Left forelimb (tissue), 1 donor: Measurements from ENCODE around the gene LDLRAD4.

Experiments
- DNase-seq: peaks from one replicate; pipeline ENCODE4 v3.0.0-alpha.2; 2018; ENCODE audit warnings: low spot score

The LDLRAD4 gene

DNA sequence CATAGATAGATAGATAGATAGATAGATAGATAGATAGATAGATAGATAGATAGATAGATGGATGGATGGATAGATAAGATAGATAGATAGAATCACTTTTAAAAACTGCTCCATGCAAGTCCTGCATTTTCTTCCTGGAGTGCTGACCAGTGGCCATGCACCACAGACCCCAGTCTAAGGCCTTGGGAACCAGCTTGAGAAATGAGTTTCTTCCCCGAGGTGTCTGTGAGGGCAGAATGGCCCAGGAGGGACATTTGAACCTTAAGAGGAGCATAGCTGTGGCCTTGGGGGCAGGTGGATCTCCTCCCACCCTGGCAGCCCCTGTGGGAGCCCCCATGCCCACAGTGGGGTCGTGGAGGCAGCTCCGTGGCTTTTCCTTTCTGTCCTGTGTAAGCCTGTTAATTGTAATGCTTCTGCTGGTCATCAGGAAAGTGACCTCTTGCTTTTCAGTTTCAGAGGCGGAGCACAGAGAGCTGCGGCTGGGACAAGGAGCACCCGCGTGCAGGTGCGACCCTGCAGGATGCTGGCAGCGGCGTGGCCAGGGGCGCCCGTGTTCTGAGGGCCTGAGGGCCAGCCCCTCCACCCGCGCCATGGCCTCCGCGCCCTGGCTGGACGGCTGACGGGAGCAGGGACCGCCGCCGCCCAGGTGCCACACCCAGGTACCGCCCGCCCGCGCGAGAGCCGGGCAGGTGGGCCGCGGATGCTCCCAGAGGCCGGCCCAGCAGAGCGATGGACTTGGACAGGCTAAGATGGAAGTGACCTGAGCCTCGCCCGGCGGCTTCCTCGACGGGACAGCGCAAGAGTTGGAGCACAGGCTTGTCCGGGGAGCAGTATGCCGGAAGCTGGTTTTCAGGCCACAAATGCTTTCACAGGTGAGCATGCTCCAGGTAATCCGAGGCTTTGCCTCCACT, 168.6 kb downstream of the LDLRAD4 start:
- peak; percentile 49 for DNase-seq

DNA sequence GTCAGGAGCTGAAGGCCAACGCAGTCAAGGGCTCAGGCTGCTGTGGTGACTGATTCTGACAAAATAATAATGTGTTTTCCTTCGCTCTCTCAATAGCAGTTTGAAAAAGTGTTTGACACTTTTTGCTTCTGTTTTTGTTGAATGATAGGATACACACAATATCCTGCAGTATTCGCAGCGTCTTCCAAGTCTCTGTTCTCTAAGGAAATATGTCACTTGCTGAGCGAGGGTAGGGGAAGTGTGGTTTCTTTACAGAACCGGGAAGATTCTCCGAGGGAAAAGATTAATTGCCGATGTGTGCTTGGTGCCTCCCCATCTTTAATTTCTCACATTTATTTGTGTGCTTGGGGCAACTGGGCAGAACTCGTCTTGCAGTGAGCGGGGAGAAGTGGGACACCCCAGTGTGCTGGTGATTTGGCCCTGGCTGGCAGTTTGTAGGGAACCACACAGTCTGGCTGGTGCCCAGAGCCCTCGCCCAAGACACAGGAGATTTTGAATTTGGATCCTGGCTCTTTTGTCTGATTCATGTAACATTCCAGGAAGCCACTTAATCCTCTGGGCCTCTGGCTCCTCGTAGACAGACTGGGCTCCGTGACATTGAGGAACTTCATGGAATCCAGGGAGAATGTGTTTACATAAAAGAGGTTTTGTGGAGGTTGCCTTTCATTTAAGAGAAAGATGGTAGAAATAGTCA, 169.4 kb downstream of the LDLRAD4 start:
- peak; percentile 63 for DNase-seq

DNA sequence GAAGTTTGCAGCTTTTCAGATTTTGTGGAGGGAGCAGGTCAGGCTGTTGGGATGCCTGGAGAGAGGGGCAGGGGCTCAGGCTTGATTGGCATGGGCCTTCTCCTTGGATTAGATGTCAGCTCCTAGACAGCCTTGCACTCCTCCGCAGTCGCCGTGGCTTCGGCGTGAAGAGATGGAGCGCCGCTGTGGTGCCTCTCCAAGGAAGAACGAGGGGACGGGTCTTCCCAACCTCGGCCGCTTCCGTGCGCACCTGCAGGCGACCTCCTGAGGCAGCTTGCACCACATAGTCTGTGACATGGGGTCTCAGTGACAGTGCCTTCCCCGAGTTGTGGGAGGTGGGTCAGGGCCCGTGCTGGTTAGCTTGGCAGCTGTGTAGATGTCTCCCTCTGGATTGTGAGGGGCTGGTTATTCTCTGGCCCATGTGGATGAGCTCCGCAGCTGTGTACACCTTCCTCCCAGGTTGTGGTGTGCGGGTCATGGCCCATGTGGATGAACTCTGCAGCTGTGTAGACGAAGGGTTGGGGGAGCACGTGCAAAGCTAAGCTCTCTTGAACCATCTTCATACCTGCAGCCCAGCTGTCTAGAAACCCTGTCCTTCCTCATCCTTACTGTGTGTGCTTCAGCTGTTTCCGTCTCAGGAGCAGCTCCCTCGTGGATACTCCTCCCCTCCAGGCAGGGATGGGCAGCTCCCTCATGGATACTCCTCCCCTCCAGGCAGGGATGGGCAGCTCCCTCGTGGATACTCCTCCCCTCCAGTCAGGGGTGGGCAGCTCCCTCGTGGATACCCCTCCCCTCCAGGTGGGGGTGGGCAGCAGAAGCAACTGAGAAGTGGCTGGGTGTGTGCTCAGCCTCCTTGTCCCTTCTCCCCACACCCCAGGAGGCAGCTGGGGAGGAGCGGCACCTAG, 170.3 kb downstream of the LDLRAD4 start:
- DNase-seq = peak; percentile 25

DNA sequence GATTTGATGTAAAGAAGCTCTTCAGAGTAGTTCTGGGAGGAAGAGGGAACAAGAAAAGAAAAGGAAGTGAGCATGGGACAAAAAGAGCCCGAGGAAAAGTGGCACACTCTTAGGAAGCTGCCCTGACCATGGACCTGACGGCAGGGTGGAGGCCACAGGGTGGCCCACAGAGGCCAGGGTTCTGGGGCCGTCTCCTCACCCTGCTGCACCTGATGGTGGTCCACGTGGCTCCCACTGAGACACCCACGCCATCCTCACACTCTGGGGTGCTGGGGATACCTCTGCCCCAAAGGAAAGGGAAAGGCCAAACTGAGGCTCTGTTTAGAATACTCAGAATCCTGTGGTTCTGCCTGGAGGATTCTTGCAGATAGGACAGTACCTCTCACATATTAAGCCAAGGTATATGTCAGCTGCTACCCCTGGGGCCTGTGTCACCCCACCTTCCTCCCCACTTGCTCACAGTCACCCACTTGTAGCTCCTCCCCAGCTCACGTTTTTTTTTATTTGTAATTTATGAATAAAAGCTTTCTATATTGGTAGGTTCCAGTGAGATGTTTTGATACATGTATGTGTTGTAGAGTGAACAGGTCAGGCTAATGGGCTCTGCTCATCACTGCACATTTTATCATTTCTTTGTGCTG, 171.1 kb downstream of the LDLRAD4 start:
- DNase-seq = no peak

DNA sequence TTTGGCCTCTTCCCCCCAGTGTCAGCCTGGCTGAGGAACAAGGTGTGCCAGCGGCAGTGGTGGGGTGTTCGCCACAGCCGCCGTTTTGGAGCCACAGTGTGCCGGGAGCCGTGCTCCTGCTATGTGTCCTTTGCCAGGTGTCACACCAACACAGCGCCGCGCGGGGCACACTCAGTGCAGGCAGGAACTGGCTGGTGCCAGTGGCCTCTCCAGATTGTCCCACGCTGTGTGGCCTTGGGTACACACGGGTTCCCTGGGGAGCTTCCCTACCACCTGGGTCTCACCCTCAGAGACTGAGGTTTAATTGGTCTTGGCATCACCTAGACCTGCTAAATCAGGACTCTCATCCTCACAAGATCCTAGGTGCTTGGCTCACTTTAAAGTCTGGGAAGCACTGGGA, 171.6 kb downstream of the LDLRAD4 start:
- DNase-seq = no peak

DNA sequence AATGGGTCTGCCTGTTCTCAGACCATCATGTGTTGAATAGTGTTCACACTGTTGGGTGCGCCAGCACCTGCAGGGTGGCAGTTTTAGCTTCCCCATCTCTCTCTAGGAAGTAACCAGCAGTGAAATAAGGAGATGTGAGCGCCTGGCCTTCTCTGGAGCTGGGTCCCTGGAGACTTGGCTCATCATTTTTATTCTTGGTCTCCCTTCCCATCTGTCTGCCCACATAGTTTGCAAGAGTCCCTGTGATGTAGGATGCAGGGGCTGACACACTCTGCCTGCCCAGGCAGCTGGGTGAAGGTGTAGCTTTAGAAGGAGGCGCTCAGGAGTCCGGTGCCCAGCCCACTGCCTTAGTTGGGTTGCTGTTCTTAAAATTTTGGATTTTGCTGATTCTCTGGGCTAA, 172.2 kb downstream of the LDLRAD4 start:
- DNase-seq = no peak

DNA sequence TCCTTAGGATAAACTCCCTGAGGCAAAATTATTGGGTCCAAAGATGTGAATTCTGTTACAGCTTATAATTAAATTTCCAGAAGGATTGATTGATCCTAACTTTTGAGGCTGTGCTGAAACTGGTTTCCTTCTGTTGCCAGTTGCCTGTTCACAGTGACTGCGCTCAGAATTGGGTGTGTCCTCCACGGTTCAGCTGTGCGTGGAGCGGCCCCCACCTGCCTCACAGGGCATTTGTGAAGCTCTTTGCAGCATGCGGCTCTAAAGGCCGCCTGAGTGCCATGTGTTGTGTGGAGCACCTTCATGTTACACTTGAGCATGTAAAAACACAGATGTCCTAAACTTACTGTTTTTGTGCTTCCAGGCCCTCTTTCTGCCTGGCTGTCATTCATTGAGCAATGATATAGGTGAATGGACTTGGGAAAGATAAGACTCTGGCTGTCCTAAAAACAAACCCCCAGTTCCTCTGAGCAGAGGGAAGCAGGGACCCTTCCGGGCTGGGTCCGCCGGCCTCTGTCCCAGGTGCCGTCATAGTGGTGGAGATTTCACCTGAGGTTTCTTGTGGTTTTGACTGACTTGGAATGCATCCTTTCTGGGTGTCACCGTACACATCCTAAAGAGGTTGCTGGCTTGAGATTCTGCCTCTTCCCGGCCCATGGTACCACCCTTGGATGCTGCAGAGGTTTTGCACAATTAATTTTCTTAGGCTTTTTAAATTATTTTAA, 173.6 kb downstream of the LDLRAD4 start:
- DNase-seq = no peak

DNA sequence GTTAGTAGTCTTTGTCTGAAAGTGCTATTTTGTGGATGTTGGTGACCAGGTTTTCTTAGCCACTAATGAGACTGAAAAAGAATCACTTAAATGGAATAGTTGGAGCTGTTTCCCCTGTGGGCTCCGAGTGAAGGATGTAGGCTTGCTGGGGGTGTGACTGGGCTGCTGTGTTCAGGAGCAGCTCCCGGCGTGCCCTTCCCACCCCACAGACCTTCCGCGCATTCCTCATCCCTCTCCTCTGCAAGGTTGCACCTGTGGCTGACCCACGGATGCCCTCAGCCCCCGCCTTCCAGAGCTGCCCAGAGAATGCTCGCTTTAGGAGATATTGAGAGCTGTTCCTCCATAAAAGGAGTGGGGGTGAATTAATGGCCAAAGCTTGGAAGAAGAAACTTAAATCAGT, 174.3 kb downstream of the LDLRAD4 start:
- DNase-seq = no peak

DNA sequence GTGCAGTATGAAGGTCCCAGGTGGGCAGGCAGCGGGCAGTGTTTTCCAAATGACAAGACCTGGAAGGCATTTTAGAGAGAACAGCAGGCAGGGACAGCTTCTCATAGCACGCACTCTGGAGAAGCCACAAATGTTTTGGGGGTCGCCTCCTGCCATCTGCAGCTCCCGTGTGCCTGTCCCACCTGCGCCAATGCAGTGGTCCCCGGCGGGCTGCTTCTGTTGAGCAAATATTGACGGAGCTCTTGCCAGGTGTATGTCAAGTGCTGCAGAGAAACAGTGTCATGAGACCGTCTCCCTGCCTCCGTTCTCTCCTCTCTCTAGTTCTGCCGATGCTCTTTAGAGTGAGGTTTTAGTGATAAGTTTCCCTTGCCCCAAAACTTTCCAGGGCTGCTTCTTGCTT, 174.8 kb downstream of the LDLRAD4 start:
- DNase-seq = no peak

DNA sequence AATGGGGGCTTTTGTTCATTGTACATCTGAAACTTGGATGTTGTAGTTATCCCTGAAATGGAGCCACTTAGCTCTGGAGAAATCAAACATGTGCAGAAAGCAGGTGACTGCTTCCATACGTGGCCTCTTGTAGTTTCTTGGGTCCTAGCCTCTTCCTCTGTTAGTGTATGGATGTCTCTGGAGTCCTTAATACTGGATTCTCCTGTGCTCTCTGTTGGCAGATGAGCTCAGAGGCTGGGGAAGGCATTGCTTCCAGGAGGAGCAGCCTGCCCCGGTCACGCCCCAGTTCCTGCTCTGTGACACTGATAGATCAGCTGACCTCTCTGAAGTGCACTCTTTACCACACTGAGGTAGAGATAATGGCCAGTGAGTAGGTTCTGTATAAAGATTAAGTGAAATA, 176.2 kb downstream of the LDLRAD4 start:
- DNase-seq = no peak

DNA sequence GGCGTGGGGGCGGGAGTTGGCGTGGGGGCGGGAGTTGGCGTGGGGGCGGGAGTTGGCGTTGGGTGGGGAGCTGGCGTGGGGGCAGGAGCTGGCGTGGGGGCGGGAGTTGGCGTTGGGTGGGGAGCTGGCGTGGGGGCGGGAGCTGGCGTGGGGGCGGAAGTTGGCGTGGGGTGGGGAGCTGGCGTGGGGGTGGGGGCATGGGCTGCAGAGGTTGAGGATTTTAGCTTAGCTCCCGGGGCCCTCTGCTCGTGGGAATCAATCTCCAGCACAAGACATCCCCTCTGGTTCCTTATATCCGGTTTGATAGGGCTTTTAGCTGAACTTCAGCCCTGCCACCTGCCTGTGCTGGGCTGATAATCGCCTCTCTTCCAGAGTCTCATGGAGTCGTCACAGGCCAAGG, 177.0 kb downstream of the LDLRAD4 start:
- no peak for DNase-seq

DNA sequence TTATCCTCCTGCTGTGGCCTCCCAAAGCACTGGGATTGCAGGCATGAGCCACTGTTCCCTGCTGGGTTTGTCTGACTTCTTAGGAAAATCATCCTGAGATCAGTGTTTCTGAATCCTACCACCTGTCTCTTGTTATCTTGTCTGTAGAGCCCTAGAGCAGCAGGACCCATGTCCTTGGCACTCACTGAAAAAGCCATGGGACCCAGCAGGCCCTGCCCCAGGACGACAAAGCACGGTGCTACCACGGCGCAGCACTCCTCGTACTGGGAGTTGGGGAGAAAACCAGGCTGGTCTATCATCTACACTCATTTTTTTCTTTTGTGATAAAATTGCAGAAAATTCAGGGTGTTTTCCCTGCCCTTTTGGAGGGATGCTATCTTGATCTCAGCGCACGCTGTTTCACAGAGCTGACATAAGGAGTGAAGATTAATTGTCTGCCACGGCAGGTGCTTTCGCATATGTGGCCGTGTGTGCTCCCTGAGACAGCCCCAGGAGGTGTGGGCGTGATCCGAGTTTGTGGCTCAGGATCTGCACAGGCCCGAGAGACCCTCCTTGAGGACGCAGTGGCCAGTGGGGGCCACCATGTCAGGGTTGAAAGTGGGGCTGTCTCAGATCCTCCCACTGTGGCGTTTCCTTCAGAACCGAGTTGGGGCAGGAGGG, 179.1 kb downstream of the LDLRAD4 start:
- DNase-seq = no peak

DNA sequence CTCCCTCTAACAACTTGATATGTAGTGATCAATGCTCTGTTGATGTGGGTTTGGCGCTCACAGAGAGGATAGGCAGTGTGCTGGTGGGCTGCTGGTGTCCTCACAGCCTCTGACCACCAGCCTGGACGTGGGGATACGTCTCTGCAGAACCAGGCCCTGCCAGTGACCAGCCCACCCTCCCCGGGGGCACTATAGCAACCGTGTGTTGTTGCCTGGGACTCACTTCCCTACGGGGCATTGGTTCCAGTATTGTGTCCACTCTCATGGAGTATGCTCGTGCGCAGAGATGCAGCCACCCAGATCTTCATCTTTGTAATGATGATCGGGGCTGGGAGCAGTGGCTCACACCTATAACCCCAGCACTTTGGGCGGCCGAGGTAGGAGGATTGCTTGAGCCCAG, 180.1 kb downstream of the LDLRAD4 start:
- DNase-seq = peak; percentile 8

DNA sequence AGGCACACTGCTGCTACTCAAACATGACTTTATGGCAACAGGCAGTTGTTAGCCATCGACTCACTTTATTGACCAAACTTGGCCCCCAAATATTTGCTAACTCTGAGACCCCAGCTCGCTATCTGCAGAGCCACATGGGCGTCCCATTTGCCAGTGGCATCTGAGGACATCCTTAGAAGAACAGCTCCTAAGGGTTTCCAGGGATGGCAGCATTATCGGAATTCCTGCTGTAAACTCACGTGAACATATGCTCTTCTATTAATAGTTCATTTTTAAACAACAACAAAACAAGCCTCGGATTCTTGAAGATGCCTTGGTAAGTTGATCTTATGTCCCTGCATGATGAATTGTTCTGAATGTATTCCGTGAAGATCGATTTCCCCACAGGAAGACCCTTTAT, 181.0 kb downstream of the LDLRAD4 start:
- DNase-seq = peak; percentile 15

DNA sequence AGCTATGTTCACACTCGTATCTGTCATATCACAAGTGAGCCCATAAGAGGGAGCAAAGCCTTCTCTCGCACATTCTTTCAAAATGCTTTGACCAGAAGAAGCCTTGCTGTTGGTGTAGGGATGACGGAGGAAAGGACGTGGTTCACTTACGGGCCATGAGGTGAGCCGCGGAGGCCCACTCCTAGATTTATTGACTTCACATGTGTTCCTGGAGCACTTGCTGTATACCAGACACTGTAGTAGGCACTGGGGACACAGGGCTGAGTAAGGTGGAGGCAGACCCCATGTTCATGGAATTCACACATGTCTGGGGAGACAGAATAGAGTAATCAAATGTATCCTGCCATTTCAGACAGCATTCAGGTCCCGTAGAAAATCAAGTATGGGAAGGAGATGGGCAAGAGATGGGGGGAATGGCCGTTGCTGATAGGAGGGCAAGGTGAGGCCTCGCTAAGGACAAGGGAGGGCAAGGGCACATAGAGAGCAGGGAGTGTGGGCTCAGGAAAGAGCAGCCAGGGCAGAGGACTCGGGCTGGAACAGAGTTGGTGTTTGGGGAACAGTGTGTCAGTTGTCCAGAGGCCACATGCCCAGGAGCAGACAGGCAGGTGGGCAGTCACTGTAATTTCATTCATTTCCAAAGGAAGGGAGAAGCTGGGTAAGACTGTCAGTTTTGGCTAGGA, 182.2 kb downstream of the LDLRAD4 start:
- DNase-seq = peak; percentile 15

DNA sequence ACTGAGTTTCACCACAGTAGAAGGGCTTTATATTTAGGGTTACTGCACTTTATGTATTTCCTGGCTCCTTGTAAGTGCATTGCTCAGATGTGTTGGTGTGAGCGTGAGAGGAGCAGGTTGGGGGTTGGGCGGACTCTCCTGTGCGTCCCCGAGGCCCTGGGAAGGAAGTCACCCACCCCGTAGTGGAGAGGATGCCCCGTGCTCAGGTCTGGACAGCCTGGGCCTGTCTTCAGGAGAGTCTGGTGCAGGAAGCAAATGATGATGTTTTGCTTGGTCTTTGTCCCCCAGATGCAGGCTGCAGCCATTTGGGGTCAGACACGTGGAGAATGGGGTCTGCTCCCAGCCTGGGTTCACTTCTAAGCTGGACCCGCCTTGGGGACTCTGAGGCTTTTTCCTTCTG, 182.8 kb downstream of the LDLRAD4 start:
- DNase-seq = peak; percentile 44

DNA sequence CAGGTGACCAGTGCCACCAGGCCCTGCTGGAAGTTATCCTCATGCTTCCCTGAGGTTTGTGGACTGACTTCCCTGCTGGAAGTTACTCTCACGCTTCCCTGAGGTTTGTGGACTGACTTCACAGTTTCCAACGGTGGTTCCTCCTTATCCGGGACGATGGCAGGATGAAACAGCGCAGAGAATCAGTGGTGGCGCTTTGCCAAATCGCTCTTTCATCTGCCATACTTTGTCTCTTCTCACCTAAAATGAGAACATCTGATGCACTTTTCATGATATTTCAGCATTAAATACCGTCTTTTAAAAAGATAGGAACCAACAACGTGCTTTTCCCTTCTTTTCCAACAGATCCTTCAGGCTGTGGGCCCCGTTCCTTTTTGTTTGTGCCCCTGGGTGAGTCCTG, 183.3 kb downstream of the LDLRAD4 start:
- DNase-seq = no peak

DNA sequence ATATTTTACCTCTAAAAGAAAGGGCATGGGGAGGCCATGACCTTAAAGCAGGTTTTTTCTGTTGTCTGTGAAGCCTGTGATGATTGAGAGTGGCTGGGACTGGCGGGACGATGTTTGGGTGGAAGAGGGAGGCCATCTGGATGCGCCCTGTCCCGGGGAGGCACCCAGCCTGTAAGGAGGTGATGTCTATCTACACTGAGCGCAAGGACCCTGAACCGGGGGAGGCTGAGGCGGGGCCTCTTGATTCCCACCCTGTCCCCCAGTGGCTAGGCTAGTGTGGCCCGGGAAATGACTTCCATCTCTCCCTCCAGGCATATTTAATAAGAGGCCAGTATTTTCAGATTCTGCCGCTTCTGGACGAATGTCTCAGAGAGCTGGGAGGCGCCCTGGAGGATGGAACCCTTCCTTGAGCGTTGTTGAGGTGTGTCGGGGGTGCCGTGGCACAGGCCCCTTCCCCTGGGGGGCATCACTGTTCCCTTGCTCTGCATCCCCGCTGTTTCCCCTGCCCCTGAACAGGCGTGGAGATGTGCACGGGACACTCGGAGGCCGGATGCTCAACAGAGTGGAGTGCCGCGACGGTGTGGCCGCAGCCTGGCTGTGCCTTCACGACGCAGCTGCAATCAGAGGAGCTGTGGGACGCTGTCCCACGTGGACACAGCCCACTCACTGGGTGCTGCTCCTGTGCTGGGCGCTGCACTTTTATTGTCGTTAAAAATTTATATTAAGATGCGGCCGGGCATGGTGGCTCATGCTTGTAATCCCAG, 185.4 kb downstream of the LDLRAD4 start:
- peak; percentile 40 for DNase-seq

DNA sequence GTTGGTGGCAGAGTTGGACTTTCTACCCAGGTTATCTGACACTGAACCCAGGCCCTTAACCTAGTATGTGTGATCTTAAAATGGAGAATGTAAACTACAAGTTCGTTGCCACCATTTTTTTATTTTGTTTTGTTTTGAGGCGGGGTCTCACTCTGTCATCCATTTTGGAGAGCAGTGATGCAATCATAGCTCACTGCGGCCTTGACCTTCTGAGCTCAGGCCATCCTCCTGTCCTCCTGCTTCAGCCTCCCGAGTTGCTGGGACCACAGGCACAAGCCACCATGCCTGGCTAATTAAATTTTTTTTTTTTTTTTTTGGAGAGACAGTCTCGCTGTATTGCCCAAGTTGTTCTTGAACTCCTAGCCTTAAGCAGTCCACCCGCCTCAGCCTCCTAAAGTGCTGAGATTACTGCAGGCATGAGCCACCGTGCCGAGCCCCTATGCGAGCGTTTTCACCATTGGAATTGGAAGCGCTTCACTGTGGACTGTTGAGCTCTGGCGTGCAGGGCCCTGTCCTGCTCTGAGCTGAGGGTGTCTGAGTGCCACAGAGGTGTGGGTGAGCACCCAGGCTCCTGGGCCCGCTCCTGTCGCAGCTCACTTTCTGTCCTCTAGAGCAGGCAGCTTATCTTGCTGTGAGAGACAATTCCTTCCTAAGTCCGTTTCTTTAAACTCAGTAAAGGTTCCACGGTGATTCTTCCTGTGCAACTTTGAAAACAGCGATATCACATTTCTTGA, 186.9 kb downstream of the LDLRAD4 start:
- peak; percentile 12 for DNase-seq
